ENCODE results near the gene MYL12B. TPM values are rescaled to one million over a fixed set of nuclear protein-coding genes. Genes with fewer than 3 reads are reported as not detected.

Gene MYL12B
- total RNA-seq: 686 and 1,109 TPM in 2 replicates

DNA sequence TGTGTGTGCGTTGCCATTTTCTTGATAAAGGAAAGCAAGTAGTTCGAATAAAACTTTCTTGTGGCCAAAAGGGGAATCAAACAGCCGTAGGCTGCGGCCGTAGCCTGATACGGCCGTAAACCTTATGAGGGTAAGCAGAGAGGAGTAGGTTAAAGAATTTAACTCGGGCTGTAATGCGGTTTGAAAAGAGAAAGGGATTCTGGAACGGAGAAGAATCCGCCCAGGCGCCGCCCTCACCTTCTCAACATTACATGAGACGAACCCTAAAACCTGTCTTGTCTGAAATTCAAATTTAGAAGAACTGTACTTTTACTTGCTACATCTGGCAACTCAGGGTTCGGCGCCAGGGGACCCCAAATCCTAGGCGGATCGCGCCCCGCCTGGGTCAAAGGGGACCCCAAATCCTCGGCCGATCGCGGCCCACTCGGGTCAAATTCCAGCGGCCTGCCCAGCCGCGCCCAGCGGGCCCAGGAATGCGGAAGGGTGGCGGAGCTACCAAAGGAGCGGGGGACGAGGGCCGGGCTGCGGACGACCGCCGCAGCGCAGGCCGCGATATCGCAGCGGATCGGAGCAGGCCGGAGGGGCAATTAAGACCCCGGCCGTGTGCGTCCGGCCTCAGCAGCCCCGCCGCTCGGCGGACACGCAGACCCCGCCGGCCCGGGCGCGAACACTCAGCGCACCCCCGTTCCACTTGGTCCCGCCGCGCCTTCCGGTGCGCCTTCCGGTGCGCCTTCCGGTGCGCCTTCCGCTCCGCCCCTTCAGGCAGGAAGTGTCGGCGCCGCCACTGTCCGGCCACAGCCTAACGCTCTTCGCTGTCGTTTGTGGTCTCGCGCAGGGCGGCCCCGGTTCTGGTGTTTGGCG lies at the start of gene MYL12B:
Gene MYL12B, plus strand, starts transcription at position 761 of the 861 bp plus-strand sequence. CDS start 10,766 bp downstream, outside the sequence.

DNA sequence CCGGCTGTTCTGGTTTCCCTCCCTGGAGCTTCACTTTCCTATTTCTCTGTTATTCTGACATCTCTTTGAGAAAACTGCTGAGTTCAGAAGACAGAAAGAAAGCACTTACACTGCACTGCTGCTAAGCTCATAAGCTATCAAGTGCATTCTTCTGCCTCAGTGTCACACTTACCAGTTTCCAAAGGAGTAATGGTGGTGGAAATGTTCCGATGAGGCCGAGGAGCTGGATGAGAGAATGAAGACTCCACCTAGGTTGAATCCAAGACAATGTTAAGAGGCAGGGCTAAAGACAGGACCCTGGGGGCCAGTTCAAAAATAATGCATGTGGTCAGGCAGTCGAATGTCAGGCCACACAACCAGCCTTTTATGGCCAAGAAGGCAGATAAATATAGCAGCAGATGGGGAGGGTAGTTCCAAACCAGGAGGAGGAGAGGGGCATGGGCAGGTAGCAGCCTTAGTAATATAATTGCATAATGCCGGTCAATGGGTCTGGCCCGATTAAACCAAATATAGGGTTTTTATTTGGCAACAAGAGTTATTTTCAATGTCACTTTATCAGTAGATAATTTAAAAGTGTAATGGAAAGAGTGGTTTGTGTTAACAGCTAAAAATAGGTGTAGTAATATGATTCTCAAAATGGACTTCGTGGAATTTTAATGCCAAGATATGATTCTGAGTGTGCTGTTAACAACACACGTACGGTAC lies 42.1 kb upstream of the MYL12B start, which contains the start of gene MYOM1:
Gene MYOM1, minus strand, starts transcription at position 338 of the 705 bp plus-strand sequence. CDS start 4,745 bp downstream, outside the sequence.

DNA sequence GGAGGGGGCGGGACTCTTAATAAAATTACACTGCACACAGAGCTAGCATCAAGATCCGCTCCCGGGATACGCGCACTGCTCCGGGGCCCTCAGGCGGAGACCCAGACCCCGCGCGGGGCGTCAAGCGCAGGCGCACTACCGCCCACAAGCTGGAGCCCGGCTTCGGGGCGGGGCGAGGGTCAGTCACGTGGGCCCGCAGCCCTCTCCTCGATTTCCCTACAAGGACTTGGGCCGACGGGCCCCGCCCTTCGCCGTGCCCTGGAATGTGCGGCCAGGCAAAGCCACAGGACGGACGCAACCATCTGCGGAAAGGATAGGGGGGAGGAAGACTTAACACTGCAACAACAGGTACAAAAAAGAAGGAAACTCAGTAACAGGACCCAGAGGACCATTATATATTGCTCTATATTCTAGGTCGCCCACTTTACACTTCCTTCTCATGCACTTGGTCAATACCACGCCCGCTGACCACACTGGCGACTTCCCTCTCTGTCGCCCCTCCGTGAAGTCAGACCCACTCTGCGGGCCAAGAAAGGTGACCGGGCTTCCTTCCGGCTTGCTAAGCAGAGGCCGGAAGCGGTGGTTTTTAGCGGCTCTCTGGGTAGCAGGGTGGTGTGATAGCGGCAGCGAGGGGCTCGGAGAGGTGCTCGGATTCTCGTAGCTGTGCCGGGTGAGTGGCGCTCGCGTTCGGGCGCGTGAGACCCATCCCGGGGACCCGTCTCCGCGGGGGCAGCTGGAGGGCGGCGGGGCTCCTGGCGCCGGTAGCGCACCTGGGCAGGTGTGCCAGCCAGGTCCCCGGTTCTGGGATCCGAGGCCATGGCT lies 14.5 kb upstream of the MYL12B start, which contains the start of gene MYL12A:
Gene MYL12A, plus strand, starts transcription at position 562 of the 822 bp plus-strand sequence. CDS start 5,447 bp downstream, outside the sequence.

Other genes with a start within 250 kb of the MYL12B start
- gene LPIN2, start 249.0 kb upstream of the MYL12B start, total RNA-seq: 26.6 and 40.0 TPM in 2 replicates
- gene MYOM1, start 42.2 kb upstream of the MYL12B start, total RNA-seq: 0.32 and 0.91 TPM in 2 replicates
- gene MYL12A, start 14.3 kb upstream of the MYL12B start, total RNA-seq: 1,280 and 1,623 TPM in 2 replicates
- 111 and 144 TPM in 2 replicates for gene TGIF1, start 188.0 kb downstream of the MYL12B start, total RNA-seq